PFSK-1 (cell line): ENCODE data around the gene FGF19.

ENCODE experiments used
- FOXP2 ChIP-seq: optimal IDR thresholded peaks from 2 replicates; pipeline ENCODE3; 2011; ENCODE audit warnings: borderline replicate concordance, control low read depth, inconsistent platforms; ENCODE audit not compliant: insufficient read depth; ENCODE audit errors: extremely low read length, extremely low read depth
- POLR2AphosphoS5 ChIP-seq: IDR thresholded peaks from 2 replicates; pipeline ENCODE4 v1.6.1; 2012; ENCODE audit warnings: low read depth, mild to moderate bottlenecking, control low read depth, low read length, moderate library complexity
- SIN3A ChIP-seq: IDR thresholded peaks from 2 replicates; pipeline ENCODE4 v1.6.1; 2012; ENCODE audit warnings: mild to moderate bottlenecking, low read length, moderate library complexity, borderline replicate concordance; ENCODE audit not compliant: insufficient read depth
- TAF1 ChIP-seq: IDR thresholded peaks from 2 replicates; pipeline ENCODE4 v1.6.1; 2012; ENCODE audit warnings: low read length, control low read depth, borderline replicate concordance; ENCODE audit not compliant: insufficient read depth
- TF ChIP-seq, protein P1 (sequence below), 2 experiments: IDR thresholded peaks; 2 replicates each; pipeline versions ENCODE4 v1.6.1 to v1.8.0; 2011 to 2012; ENCODE audit warnings: low read depth in 2 of 2, low read length in 2 of 2, control low read depth in 1 of 2, inconsistent platforms in 1 of 2, mild to moderate bottlenecking in 1 of 2, moderate library complexity in 1 of 2; ENCODE audit not compliant: insufficient read depth in 1 of 2

Gene FGF19

DNA sequence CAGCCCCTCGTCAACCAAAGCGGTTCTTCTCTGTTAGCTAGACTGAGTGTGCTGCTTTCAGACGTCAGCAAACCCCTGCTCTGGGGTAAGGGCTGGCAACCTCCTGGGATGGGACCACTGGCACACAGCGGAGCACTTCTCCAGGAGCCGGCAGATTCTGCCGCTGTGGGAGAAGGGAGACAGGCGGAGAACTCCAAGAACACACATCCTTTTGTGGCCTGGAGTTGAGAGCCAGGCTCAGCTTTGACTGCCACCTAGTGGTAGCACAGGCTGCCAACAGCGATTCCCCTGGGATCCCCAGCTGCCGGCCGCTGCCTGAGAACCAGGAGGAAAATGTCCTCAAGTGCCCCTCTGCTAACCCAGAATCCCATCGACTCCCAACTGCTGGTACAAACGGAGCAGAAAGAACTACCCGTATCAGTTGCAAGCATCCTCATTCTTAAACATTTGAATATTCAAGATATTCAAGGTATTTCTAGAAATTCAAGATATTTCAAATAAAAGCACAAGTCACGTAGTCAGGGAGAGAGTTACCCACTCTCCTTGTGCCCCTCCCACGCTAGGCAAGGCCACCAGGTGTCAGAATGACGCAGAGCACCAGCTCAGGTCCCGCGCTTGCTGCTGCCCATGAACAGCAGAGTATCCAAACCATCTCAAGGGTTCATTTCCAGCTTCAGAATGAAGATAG is 33.5 kb downstream of the FGF19 start:
- TF ChIP-seq TAF1, result no peak
- TF ChIP-seq FOXP2, result peak; percentile 68
- TF ChIP-seq, protein P1, sequence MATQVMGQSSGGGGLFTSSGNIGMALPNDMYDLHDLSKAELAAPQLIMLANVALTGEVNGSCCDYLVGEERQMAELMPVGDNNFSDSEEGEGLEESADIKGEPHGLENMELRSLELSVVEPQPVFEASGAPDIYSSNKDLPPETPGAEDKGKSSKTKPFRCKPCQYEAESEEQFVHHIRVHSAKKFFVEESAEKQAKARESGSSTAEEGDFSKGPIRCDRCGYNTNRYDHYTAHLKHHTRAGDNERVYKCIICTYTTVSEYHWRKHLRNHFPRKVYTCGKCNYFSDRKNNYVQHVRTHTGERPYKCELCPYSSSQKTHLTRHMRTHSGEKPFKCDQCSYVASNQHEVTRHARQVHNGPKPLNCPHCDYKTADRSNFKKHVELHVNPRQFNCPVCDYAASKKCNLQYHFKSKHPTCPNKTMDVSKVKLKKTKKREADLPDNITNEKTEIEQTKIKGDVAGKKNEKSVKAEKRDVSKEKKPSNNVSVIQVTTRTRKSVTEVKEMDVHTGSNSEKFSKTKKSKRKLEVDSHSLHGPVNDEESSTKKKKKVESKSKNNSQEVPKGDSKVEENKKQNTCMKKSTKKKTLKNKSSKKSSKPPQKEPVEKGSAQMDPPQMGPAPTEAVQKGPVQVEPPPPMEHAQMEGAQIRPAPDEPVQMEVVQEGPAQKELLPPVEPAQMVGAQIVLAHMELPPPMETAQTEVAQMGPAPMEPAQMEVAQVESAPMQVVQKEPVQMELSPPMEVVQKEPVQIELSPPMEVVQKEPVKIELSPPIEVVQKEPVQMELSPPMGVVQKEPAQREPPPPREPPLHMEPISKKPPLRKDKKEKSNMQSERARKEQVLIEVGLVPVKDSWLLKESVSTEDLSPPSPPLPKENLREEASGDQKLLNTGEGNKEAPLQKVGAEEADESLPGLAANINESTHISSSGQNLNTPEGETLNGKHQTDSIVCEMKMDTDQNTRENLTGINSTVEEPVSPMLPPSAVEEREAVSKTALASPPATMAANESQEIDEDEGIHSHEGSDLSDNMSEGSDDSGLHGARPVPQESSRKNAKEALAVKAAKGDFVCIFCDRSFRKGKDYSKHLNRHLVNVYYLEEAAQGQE (IDR thresholded peaks at IDR 0.05; ENCODE audit: insufficient read depth in 1 of 2, low read depth in 2 of 2, low read length in 2 of 2), result no peak
- TF ChIP-seq POLR2AphosphoS5, result no peak
- no peak for TF ChIP-seq SIN3A

DNA sequence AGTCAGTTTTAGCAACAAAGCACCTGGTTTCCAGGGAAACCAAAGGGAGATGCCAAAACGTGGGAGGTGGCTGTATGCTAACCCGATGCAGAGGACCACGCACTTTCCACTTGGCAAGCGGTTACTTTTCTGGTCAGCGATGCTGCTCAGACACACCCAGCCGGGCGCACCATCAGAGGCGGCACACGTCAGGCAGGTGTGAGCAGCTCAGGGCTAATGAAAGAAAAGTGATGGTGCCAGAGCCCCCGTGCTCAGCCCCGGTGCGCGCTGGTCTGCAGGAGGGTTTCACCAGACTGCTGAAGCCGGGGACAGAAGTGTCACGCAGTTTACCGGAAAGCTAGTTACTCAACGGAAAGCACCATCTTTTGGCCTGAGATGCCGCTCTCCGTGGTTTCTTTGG is 34.3 kb downstream of the FGF19 start:
- no peak for TF ChIP-seq FOXP2
- TF ChIP-seq, protein P1 (IDR thresholded peaks at IDR 0.05; ENCODE audit: insufficient read depth in 1 of 2, low read depth in 2 of 2, low read length in 2 of 2), result no peak
- no peak for TF ChIP-seq SIN3A
- TF ChIP-seq POLR2AphosphoS5, result no peak

DNA sequence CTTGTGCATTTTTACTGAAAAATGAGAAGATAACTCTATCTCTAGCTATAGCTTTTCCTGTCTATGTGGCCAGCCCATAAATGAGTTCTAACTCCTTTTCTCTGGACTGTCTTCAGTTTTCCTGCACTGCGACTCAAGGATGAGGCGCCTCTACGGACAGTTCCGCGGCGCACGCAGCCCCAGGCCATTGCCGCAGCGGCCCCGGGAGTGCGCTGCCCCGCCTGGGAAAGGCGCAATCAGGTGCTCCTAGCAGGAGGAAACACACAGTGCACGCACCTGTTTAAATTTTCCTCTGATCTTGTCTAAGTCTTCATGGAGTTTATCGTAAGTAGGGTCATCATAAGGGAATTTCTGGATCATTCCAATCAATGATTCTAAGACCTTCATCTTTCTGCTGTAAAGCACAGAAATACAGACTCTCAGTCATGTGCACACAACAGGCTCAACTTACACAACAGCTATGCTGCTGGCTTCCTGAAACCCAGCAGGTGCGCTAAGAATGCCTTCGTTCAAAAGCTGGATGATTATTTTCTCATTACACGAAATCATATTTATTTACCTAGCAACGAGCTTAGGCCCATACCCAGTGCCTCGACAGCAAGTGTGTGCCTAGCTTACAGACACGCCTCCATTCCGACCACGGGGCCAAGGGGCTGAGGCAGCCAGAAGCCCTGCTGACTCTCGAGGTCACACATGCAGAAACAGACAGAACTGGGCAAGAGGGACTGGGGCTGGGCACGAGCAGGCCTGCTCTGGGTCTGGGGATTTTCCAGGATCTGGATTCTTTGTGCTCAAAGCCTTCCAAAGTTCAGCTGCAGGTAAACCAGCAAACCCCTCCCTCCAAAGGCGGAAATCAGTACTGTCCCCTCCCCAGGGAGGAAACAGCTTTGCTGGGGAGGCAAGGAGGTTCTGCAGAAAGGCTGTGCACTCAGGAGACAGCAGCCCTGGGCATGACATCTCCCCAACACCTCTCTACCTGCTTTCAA is 35.9 kb downstream of the FGF19 start:
- TF ChIP-seq POLR2AphosphoS5 (no peak), SIN3A (no peak), FOXP2 (no peak), TAF1 (no peak)
- TF ChIP-seq, protein P1 (IDR thresholded peaks at IDR 0.05; ENCODE audit: insufficient read depth in 1 of 2, low read depth in 2 of 2, low read length in 2 of 2), result no peak

DNA sequence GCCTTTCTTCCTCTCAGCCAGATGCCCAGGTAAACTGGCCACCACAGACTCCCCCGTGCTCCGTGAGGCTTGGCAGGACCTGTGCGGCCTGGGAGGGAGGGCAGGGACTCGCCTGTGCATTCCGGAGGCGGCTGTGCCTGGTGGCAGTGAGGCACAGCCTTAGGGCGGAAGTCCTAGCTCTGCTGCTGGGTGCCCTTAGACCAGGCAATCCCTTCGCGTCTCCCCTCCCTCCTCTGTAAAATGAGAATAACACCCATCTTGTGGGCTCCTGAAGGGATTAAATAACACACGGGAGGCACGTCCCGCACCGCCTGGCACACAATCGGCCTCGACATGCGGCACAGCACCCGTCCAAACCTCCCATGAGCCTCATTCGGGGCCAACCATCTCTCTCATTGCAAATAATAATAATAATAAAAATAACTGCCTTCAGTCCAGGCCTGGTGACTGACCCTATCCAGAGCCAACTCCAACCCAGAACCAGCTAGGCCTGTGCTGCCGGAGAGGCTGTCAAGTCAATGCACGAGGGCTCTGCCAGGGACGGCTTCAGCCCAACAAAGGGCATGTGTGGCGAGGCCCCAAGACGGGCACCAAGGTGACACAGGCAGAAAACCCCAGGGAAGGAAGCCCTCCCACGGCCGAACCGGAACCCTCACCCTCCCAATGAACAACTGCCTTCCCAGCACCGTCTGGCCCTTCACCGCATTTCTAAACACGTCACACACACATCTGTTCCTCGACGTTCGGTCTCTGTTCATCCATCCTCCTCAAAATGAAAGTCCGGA is 36.9 kb downstream of the FGF19 start:
- TF ChIP-seq FOXP2 (no peak), POLR2AphosphoS5 (no peak), TAF1 (no peak), SIN3A (no peak)
- TF ChIP-seq, protein P1 (IDR thresholded peaks at IDR 0.05; ENCODE audit: insufficient read depth in 1 of 2, low read depth in 2 of 2, low read length in 2 of 2), result no peak
